K562 (cell line): ENCODE data around the gene HNRNPU. TPM values are rescaled to one million over a fixed set of nuclear protein-coding genes. Genes with fewer than 3 reads are reported as not detected.
A peak's percentile ranks its signal among the peaks of the same experiment; 100 is the strongest.

Experiments used
- BRF1 ChIP-seq: IDR thresholded peaks from 3 replicates; pipeline ENCODE4 v1.6.1; 2011; ENCODE audit warnings: borderline replicate concordance, mild to moderate bottlenecking; ENCODE audit not compliant: insufficient read length; ENCODE audit errors: extremely low read depth
- CEBPG ChIP-seq, 3 experiments: fragments of 200-800 bp in 1 of 3; sonication (Bioruptor generic) in 1 of 3; sonication (generic) in 1 of 3; formaldehyde crosslinking in 1 of 3; IDR thresholded peaks in 2 of 3; conservative IDR thresholded peaks in 1 of 3; 2 replicates each; pipeline versions ENCODE4 v1.6.1 to v1.8.0; 2016 to 2022; ENCODE audit warnings: missing compliant biosample characterization in 2 of 3, missing genetic modification characterization in 2 of 3, mild to moderate bottlenecking in 1 of 3, missing genetic modification reagents in 1 of 3
- FUS ChIP-seq: fragments of 200-400 bp; formaldehyde crosslinking; optimal IDR thresholded peaks from 2 replicates; pipeline ENCODE3; 2017; ENCODE audit warnings: low read depth, low read length
- GTF2E2 ChIP-seq: fragments of 200-800 bp; sonication (Bioruptor generic); IDR thresholded peaks from 2 replicates; pipeline ENCODE4 v1.6.1; 2016; ENCODE audit warnings: missing genetic modification characterization, missing compliant biosample characterization
- HDAC2 ChIP-seq: fragments of 450-650 bp; IDR thresholded peaks from 2 replicates; pipeline ENCODE4 v1.6.1; 2016; ENCODE audit warnings: mild to moderate bottlenecking
- HMG20A ChIP-seq: fragments of 450-650 bp; formaldehyde crosslinking; conservative IDR thresholded peaks from 2 replicates; pipeline ENCODE4 v1.4.0; 2020; ENCODE audit warnings: mild to moderate bottlenecking, mixed read lengths
- HMG20B ChIP-seq: fragments of 250-450 bp; sonication (Bioruptor Pico); IDR thresholded peaks from 2 replicates; pipeline ENCODE4 v1.5.0; 2021; ENCODE audit warnings: mild to moderate bottlenecking
- HNRNPK ChIP-seq: fragments of 200-400 bp; formaldehyde crosslinking; IDR thresholded peaks from one replicate; pipeline ENCODE4 v1.6.1; 2018; ENCODE audit warnings: mild to moderate bottlenecking, low read depth, low read length; ENCODE audit not compliant: poor library complexity, severe bottlenecking
- HOXB6 ChIP-seq: fragments of 250-450 bp; sonication (Bioruptor Pico); IDR thresholded peaks from 2 replicates; pipeline ENCODE4 v1.5.1; 2022; ENCODE audit warnings: mild to moderate bottlenecking, borderline replicate concordance
- SIN3B ChIP-seq: fragments of 450-650 bp; IDR thresholded peaks from 2 replicates; pipeline ENCODE4 v1.6.1; 2017; ENCODE audit warnings: low read depth, mild to moderate bottlenecking, moderate library complexity
- SIX5 ChIP-seq, 2 experiments: IDR thresholded peaks; 2 replicates each; pipeline ENCODE4 v1.6.1; 2011; ENCODE audit warnings: low read length in 2 of 2, borderline replicate concordance in 1 of 2, low read depth in 1 of 2, mild to moderate bottlenecking in 1 of 2, moderate library complexity in 1 of 2; ENCODE audit not compliant: insufficient read depth in 1 of 2
- SP2 ChIP-seq: IDR thresholded peaks from 2 replicates; pipeline ENCODE4 v1.6.1; 2011; ENCODE audit warnings: mild to moderate bottlenecking, low read depth, low read length, moderate library complexity; ENCODE audit not compliant: poor library complexity, severe bottlenecking; ENCODE audit errors: extremely low read depth
- SREBF1 ChIP-seq: fragments of 150-350 bp; IDR thresholded peaks from 2 replicates; pipeline ENCODE4 v1.6.1; 2014; ENCODE audit warnings: antibody characterized with exemption, low read depth, low read length, borderline replicate concordance
- ZNF311 ChIP-seq: fragments of 250-450 bp; sonication (Bioruptor Pico); IDR thresholded peaks from 2 replicates; pipeline ENCODE4 v1.4.0; 2020; ENCODE audit warnings: mild to moderate bottlenecking, moderate library complexity
- ZNF584 ChIP-seq: fragments of 200-800 bp; sonication (Bioruptor generic); IDR thresholded peaks from 2 replicates; pipeline ENCODE4 v1.6.1; 2016; ENCODE audit warnings: low read depth, mild to moderate bottlenecking, missing genetic modification characterization, missing compliant biosample characterization
- ZNF77 ChIP-seq: fragments of 250-450 bp; sonication (Bioruptor Pico); IDR thresholded peaks from 2 replicates; pipeline ENCODE4 v1.5.0; 2020
- ZNF780A ChIP-seq: fragments of 250-450 bp; sonication (Bioruptor Pico); IDR thresholded peaks from 2 replicates; pipeline ENCODE4 v1.5.0; 2021; ENCODE audit warnings: mild to moderate bottlenecking
- polyA plus RNA-seq, 8 experiments: library from polyadenylated mRNA; depleted of rRNA in 4 of 8; stranded (reverse) in 5 of 8; unstranded in 3 of 8; fragments of >200 nt; fragmentation: Nextera tagmentation in 2 of 8; fragmentation: Illumina TruSeq in 1 of 8; extraction: Ambion mirVana in 2 of 8; extraction: Trizol in 1 of 8; gene quantifications; 2 replicates each; pipeline versions ENCODE4 v1.2.1 to v1.2.3, GENCODE V29; 2011 to 2014; ENCODE audit warnings: inconsistent platforms in 1 of 8, missing spikeins in 1 of 8
- total RNA-seq, 7 experiments: library from RNA; depleted of rRNA in 6 of 7; stranded (reverse); fragments of >200 nt in 6 of 7; fragmentation: Illumina TruSeq in 2 of 7; extraction: Trizol in 2 of 7; gene quantifications; 2 replicates each; pipeline versions ENCODE4 v1.2.1 to v1.2.3, GENCODE V29; 2011 to 2021; ENCODE audit warnings: low replicate concordance in 1 of 7
- TF ChIP-seq, protein P1 (sequence below), 2 experiments: fragments of 450-650 bp; IDR thresholded peaks; 2 replicates each; pipeline ENCODE4 v1.6.1; 2016
- TF ChIP-seq, protein P2 (sequence below): fragments of 250-450 bp; sonication (Bioruptor Pico); IDR thresholded peaks from 2 replicates; pipeline ENCODE4 v1.5.0; 2020; ENCODE audit warnings: mild to moderate bottlenecking
- TF ChIP-seq, protein P3 (sequence below): sonication (generic); formaldehyde crosslinking; IDR thresholded peaks from 2 replicates; pipeline ENCODE4 v1.8.1; 2022; ENCODE audit warnings: missing genetic modification reagents
- TF ChIP-seq, protein P4 (sequence below): fragments of 250-450 bp; sonication (Bioruptor Pico); IDR thresholded peaks from 2 replicates; pipeline ENCODE4 v1.5.0; 2022; ENCODE audit warnings: mild to moderate bottlenecking

HNRNPU gene
- total and polyA plus RNA-seq, 9 of the 15 experiments (the other 6 are each of a cell fraction or from before 2014, with no cell fraction given): 159 to 777 (median 577) TPM

DNA sequence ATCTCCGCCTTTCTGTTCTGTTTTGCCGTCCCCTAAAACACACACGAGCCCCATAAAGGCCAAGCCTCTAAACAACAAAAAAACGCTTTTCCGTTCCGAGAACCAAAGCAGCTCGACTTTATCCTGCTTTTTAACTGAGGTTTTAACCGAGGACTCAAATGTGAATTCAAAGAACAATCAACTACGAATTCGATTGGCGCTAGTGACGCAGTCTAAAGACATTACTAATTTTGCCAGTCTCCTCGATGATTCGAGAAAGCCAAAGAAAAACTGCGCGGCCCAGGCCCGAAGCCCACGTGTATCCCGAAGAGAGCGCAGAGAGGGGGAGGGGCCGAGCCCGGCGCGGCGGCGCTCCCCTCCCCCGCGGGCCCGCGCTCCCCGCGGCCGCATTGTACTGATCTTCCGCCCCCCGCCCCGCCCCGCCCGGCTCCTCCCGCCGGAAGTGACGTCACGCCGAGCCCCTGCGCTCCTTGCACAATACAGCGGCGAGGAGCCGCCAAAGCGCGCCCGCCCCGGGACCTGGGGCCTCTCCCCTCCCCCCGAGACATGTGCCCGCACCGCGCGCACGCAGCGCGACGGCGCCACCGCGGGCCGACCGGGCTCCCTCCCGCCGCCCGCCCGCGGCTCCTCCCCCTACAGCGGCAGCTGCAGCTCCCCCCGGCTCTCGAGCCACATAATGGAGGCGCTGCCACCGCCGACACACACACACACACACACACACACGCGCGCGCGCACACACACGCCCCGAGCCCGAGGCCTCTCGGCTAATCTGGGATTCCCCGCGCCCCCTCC is 1.4 kb downstream of the HNRNPU start (continued):
- TF ChIP-seq HMG20A: no peak
- peak; percentile 22 for TF ChIP-seq FUS
- TF ChIP-seq SP2: no peak
- TF ChIP-seq HNRNPK: peak; percentile 91
- peak; percentile 85; the same call in 1 of the 2 replicates for TF ChIP-seq HDAC2
- TF ChIP-seq ZNF311 (CRISPR knock-in tag): no peak
- TF ChIP-seq HOXB6: 0 out of 2 replicates have a peak, but pooled peaks have one; percentile 59
- no peak for TF ChIP-seq SIX5 (IDR thresholded peaks at IDR 0.05; ENCODE audit: borderline replicate concordance in 1 of 2, insufficient read depth in 1 of 2, low read depth in 1 of 2, low read length in 2 of 2)
- no peak for TF ChIP-seq BRF1
- TF ChIP-seq, protein P1, sequence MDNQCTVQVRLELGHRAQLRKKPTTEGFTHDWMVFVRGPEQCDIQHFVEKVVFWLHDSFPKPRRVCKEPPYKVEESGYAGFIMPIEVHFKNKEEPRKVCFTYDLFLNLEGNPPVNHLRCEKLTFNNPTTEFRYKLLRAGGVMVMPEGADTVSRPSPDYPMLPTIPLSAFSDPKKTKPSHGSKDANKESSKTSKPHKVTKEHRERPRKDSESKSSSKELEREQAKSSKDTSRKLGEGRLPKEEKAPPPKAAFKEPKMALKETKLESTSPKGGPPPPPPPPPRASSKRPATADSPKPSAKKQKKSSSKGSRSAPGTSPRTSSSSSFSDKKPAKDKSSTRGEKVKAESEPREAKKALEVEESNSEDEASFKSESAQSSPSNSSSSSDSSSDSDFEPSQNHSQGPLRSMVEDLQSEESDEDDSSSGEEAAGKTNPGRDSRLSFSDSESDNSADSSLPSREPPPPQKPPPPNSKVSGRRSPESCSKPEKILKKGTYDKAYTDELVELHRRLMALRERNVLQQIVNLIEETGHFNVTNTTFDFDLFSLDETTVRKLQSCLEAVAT (IDR thresholded peaks at IDR 0.05): peak; percentile 23 to 71; a peak in 1 of 4 replicates
- TF ChIP-seq CEBPG (CRISPR knock-in tag; IDR thresholded peaks at IDR 0.05): peak; percentile 87
- peak; percentile 91 to 92 for TF ChIP-seq CEBPG (tag; conservative IDR thresholded peaks at IDR 0.05 in 1 of 2, IDR thresholded peaks at IDR 0.05 in 1 of 2)
- TF ChIP-seq ZNF584: peak; percentile 88
- no peak for TF ChIP-seq SREBF1
- TF ChIP-seq, protein P2, sequence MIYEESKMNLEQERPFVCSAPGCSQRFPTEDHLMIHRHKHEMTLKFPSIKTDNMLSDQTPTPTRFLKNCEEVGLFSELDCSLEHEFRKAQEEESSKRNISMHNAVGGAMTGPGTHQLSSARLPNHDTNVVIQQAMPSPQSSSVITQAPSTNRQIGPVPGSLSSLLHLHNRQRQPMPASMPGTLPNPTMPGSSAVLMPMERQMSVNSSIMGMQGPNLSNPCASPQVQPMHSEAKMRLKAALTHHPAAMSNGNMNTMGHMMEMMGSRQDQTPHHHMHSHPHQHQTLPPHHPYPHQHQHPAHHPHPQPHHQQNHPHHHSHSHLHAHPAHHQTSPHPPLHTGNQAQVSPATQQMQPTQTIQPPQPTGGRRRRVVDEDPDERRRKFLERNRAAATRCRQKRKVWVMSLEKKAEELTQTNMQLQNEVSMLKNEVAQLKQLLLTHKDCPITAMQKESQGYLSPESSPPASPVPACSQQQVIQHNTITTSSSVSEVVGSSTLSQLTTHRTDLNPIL: no peak
- TF ChIP-seq ZNF77 (CRISPR knock-in tag): no peak
- TF ChIP-seq, protein P3, sequence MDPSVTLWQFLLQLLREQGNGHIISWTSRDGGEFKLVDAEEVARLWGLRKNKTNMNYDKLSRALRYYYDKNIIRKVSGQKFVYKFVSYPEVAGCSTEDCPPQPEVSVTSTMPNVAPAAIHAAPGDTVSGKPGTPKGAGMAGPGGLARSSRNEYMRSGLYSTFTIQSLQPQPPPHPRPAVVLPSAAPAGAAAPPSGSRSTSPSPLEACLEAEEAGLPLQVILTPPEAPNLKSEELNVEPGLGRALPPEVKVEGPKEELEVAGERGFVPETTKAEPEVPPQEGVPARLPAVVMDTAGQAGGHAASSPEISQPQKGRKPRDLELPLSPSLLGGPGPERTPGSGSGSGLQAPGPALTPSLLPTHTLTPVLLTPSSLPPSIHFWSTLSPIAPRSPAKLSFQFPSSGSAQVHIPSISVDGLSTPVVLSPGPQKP (CRISPR knock-in tag): no peak
- no peak for TF ChIP-seq GTF2E2 (tag)
- no peak for TF ChIP-seq HMG20B (CRISPR knock-in tag)
- TF ChIP-seq, protein P4, sequence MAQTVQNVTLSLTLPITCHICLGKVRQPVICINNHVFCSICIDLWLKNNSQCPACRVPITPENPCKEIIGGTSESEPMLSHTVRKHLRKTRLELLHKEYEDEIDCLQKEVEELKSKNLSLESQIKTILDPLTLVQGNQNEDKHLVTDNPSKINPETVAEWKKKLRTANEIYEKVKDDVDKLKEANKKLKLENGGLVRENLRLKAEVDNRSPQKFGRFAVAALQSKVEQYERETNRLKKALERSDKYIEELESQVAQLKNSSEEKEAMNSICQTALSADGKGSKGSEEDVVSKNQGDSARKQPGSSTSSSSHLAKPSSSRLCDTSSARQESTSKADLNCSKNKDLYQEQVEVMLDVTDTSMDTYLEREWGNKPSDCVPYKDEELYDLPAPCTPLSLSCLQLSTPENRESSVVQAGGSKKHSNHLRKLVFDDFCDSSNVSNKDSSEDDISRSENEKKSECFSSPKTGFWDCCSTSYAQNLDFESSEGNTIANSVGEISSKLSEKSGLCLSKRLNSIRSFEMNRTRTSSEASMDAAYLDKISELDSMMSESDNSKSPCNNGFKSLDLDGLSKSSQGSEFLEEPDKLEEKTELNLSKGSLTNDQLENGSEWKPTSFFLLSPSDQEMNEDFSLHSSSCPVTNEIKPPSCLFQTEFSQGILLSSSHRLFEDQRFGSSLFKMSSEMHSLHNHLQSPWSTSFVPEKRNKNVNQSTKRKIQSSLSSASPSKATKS (CRISPR knock-in tag): no peak
- no peak for TF ChIP-seq ZNF780A
- TF ChIP-seq SIN3B: no peak
